GM19328 (cell line): ENCODE measurements around the gene LGR5.

Experiments
- ATAC-seq: cut with Tn5 transposase; IDR thresholded peaks from one replicate; pipeline ENCODE4 v1.9.1; 2021; ENCODE audit warnings: mild to moderate bottlenecking, moderate library complexity; ENCODE audit not compliant: unreplicated experiment

Gene LGR5

DNA sequence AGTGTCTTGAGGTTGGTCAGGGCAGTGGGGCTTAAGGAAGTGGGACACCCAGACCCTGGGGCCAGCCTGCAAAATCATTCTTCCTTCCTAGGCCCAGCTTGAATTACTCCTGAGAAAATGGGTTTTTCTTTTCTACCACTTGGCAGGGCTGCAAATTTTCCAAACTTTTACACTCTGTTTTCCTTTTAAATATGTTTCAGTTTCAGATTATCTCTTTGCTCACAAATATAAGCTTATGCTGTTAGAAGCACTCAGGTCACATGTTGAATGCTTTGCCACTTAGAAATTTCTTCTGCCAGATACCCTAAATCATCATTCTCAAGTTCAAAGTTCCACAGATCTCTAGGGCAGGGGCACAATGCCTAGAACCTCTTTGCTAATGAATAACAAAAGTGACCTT is 2.9 kb upstream of the LGR5 start:
- no peak for ATAC-seq

DNA sequence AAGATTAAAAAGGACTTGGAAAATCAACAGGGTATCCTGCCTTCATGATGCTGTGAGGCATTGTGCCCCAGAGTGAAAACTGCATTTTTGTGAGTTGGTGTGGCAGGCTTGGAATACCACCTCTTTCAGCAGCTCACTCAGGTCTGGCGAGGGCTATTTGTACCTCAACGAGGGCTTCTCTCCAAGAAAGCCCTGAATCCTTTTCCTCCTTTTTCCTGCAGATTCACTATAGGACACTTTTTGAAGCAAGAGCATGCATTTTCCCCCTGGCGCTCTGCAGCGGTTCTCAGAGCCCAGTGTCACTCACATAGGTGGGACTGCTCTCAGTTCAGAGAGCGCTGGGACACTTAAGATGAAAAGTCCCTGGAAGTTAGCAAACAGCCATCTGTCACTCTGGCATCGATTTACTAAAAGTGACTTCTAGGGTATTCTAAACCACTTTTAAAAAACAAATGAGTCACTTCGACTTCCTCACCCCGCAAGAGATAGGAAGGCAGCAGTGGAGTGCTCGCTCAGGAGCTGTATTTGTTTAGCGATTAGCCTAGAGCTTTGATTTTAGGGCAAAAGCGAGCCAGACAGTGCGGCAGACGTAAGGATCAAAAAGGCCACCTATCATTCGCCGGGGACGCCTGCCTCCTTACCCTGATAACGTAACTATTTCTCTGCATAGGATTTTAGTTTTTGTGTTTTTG is 782 bp upstream of the LGR5 start:
- ATAC-seq: no peak

DNA sequence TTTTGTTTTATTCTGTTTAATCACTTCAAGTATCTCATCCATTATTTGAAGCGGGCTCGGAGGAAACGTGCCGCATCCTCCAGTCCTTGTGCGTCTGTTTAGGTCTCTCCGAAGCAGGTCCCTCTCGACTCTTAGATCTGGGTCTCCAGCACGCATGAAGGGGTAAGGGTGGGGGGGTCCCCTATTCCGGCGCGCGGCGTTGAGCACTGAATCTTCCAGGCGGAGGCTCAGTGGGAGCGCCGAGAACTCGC is 311 bp upstream of the LGR5 start:
- ATAC-seq: no peak

DNA sequence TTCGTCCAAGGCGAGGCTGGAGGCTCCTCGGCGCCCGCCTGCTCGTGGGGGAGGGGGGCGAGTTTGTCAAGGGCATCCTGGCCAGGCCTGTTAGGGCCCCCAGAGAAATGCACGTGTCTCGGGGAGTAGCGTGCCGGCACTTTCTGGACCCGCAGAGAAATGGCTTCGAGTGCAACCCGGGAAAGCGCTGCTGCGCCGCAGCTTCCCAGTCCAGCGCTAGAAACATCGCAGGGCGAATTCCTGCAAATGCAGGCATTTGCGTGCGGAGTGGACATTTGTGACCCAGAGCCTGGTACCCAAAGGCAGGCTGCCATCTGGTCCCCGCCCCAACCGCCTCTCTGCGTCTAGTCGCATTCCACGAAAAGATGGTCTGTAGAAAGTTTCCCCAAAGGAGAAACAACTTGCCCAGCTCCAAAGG is 756 bp downstream of the LGR5 start:
- ATAC-seq: no peak

DNA sequence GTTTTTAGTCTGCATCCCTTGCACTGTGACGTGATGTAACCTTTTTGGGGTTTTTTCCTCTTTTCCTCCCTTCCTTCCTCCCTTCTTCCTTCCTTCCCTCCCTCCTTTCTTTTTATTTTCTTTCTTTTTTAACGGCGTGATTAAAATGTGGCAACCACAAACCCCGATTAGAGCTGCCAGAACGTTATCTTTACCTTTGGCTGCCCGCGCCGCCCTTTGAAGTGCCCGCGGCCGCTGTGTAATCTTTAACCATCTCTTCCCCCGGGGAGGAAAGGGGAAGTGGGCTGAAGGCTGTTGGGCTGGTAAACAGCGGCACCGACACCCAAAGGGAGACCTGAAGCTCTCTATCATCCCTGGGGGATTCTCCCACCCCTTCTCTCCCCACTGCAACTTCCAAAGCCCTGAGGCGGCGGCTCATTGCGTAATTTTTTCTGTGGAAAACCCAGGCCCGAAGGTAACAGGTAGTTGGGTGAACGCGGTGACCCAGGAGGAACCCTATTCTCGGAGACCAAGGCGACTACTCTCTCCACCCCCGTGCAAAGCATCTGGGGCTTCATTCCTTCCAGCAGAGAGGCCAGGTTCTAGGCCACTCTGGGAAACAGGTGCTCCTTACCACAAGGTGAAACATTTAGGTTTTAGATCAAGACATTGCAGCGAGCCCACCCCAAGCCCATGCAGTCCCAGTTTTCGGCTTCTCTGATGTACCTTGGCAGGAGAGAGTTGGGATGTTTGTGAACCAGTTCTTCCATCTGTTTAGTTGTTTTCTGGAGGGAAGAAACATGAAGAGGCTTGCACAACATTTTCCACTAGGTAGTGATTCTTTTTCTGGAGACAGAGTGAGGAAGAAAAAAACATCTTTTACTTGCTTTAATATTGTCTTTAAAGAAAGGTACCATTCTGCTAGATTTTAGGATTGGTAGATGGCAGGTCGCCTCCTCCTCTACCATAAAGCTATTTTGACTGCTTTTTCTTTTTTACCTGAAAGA is 1.5 kb downstream of the LGR5 start:
- no peak for ATAC-seq

DNA sequence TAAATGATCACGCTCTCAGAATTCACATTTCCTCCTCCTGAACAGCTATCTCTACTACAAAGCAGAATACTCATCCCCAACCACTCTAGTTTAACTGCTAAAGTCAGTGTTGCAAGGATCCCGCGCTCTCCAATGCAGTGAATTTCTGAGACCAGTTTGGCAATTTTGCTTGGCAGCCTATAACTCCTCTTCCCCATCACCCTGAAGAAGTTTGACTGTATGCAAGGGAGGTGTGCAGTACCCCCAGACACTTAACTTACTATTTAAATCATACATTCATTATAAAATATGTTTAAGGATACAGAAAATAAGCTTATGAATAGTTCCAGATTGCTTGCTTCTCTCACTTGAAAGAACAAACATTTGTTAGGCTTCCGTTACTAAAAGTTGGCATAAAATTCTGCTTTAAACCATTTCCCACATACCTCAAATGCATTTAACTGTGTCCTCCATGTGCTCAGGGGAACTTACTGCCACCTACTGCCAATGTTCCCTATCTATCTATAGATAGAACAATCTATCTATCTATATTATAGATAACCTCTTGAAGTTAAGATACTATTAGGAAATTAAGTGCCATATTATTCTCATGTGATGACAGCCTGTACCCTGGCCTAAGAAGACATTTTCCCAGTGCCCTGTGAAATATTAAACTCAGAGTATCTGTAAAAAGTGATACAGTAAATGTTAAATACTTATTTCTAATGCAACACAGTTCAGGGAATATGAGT is 2.4 kb downstream of the LGR5 start:
- ATAC-seq: no peak

DNA sequence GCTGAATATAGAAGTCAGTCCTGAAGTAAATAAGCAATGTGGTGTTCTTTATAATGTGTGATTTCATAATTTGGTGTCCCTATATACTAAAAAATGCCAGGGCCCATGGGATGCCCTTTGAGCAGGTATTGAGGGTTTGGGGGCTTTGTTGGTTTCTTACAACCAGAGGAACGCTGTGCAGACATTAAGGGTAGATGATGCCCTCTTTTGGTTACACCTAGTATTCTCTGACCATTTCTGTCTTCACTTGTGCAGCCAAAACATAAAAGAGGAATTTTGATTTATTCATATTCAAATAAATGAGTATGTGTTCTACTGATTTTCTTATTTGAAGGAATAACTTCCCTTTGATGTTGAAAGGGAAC is 3.0 kb downstream of the LGR5 start:
- ATAC-seq: no peak

DNA sequence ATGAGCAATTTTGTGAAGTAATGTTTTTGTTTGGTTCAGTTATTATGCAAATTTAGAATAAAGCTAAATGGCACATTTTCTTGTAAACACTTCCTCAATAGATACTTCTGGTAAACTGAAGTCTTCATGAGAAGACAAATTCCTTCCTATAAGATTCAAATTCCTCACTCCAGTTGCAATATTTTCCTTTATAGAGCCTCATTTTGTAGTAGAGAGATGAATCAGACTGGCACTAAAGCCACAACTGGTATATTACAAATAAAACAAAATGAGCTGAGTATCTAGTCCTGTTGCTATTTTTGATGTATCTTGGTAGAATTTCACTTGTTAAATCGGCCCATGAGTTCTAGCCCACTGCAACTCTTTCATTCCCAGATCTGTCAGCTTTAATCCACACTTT is 5.5 kb downstream of the LGR5 start:
- no peak for ATAC-seq

DNA sequence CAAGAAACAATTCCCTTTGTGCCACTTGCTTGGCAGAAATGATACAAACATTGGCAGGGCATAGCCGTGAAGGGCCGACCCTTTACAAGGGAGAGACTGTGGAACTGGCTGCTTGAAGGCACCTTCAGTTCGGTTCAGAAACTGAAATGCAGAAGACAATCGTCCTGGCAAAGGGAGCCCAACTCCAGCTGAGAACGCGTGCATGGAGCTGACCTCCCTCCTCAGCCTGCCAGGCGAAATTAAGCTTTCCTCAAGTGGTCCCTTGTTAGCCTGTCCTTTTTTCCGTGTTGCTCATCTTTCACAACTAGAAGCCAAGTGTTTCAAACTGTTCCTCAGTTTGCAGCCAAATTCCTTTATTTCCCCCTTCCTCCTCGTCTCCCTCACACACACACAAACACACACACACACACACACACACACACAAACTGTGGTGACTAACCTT is 8.1 kb downstream of the LGR5 start:
- no peak for ATAC-seq

DNA sequence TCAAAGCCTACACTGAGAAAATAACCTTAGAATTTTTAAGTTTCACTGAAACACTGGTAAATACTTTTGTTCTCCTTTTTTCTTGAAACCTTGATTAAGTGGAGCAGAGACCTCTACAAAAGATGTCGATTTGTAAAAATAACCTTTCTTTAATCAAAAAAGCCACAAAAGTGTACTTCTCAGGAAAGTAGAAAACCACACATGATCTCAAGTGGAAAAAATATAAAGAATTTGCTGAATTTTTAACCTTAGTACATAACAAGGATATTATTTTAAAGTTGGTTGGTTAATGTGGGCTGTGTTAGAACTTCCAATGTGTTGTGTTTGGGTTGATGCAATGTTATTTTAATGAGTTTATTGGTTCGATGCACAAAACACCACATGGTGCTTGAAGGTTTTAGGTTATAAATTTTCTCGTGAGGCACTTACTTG is 8.6 kb downstream of the LGR5 start:
- no peak for ATAC-seq

DNA sequence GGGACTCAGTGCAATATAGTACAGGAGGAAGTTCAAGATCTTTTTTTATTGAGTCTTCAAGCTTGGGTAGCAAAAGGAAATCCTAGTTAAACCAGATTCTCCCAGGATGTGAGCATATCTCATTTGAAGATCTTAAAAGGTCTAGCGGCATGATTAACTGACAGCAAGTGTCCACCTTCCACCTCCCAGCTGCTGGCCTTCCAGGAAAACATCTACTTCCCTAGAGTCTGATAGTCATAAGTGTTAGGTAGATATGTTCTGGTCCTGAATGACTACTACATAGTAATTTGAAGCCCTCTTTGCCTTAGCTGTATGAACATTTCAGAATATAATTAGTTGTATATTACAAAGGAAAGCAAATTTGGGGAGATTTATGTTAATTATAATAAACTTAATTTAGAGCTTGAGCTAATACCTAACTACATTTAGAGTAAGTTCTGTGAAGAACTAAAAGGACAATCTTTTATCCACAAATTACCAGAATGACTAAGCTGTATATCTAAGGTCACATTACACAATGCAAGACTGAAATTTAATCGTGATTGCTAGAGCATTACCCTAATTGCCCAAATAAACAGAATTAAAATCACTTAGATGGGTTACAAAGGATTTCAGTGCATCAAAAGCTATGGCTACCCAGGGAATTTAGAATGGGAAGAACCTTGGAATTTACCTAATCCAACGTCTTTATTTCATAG is 9.9 kb downstream of the LGR5 start:
- ATAC-seq: no peak

DNA sequence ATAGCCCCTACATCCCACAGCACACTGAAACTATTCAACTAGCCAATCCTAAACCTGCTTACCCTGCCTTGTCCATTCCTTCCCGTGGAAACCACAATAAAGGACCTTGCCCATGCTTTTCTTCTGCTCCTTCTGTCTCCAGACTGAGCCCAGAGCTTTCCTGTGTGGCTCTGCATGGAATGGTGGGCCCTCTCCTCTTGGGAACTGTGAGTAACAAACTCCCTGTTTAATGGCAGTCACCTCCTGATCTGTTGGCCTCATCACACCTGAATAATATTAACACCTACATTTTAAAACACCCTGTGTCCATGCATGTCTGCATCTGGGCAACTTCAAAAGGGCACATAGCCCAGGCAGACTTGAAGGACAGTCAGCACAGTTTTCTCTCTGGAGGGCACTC is 12.4 kb downstream of the LGR5 start:
- ATAC-seq: no peak

DNA sequence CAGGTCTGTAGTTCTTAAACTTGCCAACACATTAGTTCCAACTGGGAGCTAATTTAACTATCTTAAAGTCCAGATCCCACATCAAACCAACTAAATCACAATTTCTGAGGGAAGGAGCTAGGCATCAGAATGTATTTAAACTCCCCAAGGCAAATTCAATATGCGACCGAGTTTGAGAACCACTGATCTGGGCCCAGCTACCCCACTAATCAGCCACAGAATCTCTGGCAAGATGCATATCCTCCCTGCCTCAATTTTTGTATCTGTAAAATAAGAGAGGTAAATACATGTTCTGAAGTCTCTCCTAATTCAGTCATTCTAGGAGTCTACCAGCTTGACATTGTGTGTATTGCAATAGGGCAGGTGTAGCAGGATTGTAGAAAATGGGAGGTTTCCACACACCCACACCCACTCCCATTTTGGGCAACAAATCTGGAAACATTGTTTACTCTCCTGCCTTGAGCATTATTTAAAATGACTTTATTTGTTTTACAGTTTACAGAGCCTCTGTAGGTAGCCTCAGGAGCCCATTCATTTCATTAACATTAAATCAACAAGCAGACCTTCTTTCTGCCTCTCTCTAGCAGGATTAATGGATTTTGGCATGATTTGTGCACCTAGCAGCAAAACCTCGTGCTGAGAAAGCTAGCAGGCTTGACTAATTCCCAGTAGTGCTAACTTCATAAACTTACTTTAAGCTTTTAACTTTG is 15.6 kb downstream of the LGR5 start:
- ATAC-seq: no peak

DNA sequence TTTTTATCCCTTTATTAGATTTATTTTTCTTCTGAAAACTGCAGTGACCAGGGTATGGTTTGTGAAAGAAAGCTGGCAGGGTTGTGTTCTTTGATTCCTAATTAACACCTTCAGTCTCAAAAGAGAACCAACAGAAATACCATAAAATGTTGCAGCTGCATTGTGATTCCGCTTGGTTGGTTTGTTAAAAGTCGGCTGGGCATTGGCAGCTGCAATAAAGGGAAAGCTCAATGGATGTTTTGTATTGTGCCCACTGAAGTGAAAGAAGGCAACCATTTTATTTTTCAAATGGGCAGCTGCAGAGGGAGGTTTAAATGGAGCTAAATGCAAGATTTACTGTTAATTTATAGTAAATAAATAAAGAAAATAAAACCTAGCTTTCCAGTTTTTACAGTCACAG is 16.7 kb downstream of the LGR5 start:
- ATAC-seq: no peak

DNA sequence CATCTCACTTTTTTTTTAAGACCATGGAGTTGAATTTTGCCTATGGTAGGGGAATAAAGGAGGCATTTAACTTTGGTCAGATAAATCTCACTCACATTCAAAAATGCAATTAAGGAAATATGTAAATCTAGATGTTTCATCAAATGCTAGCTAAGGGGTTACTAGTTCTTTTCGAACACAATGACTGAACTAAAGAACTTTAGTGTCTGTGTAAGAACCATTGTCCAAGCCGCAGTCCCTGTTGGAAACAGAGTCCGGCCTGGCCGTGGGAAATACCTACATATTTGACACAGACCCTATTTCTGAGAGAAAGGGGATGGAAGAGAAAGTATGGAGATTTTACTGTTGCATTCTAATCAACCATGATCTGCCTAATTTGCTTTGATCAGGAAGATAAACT is 17.4 kb downstream of the LGR5 start:
- no peak for ATAC-seq

DNA sequence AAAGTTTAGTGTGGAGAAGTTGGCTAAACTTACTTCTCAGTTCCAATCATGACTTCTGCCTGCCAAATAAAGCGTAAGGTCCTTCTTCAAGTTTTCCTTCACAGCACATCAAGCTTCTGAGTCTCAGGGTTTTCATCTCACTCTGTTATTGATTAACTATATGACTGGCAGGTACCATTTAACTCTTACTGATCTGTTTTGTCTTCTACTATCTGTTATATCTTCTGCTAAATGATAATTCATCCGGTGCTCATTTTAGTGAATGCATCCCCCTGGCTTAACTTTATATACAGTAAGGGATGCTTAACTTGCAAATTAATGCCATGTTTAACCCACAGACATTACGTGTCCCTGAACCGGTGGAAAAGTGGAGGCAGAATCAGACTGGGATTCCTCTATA is 20.7 kb downstream of the LGR5 start:
- ATAC-seq: no peak

DNA sequence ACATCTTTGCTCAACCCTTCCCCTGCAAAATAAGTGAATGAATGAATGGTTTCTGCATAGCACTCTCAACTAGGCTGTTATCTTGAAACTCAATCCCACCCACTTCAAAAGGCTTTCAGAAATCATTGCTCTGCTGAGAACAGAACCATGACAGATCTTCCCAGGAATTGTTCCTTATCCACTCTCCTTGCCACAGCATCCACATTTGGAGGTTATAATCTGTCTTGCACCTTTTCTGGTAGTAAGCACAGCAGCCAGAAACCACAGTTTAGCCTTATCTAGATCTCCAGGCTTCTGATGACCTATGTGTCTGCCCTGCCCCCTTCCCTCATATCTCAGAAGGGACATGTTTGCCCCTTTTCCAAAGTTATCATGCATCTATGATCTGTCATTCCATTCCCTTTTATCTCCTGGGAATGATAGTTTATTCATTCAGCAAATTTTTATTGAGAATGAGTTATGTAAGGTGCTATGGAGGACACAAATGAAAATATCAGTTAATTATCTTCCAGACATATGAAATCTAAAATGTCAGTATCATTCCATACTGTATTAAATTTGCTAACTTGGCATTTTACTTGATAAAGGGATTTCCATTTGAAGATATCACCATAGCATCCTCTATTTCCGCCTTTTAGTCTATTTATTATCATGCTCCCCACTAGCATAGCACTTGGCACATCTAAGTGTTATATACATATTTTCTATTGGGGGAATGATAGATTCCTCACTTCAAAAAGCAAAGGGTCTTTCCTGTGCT is 21.4 kb downstream of the LGR5 start:
- no peak for ATAC-seq

DNA sequence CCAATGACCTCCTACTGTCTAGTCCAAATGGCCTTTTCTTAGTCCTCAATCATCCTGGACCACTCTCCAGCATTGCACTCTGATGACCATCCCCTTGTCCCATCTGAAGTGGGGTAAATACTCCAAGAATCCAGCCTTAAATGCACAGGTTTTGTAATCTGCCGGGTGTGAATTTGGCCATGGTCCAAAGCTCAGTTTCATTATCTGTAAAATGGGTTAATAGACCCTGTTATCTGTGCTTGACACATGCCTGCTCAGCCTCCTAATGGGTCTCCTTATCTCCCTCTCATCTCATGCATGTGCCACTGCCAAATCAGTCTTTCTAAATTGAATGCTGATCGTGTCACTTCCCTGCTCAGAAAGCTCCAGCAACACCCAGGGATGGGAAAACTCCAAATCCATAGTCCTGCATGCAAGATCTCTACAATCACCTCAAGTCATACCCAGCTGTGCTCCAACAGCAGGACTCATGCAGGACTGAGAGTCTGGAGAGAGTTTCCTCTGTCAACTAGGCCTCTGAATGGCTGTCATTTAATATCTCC is 22.3 kb downstream of the LGR5 start:
- ATAC-seq: no peak

DNA sequence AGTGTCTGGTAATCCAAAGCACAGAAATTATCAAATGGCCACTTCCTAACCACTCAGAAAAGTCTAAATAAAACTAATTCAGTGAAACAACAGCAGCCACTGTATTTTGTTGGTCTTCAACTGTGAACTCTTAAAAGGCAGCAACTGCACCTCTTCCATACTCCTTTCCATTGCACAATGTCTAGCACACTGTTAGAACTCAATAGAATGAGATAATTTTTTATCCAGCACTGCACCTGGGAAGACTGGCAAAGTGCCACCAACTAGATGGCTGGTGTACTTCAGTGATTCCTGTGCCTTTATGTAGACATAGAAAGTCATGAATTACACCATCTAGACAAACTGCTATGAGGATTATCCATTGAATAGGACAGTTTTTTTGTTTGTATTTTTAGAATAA is 26.2 kb downstream of the LGR5 start:
- no peak for ATAC-seq
